H9 (cell line): Measurements from ENCODE around the gene ANKRD11. TPM values are rescaled to one million over a fixed set of nuclear protein-coding genes. Genes with fewer than 3 reads are reported as not detected.

Source experiments
- DNase-seq: peaks from one replicate; pipeline ENCODE4 v3.0.0-alpha.2; 2017
- H2AFZ ChIP-seq: one replicate; pipeline ENCODE4 v1.6.1; 2013; ENCODE audit warnings: mild to moderate bottlenecking, low read length, control low read depth, moderate library complexity
- H2AK5ac ChIP-seq: 2 replicates; pipeline ENCODE4 v1.6.1; 2013; ENCODE audit warnings: low read length, control low read depth, mixed read lengths; ENCODE audit not compliant: insufficient read length
- H2BK120ac ChIP-seq: one replicate; pipeline ENCODE4 v1.6.1; 2013; ENCODE audit warnings: low read depth, mild to moderate bottlenecking, low read length, control low read depth, inconsistent platforms; ENCODE audit not compliant: poor library complexity, severe bottlenecking
- H2BK12ac ChIP-seq: 2 replicates; pipeline ENCODE4 v1.6.1; 2013; ENCODE audit warnings: low read length, control low read depth, mixed read lengths, low read depth; ENCODE audit not compliant: insufficient read length
- H2BK15ac ChIP-seq: 2 replicates; pipeline ENCODE4 v1.6.1; 2013; ENCODE audit warnings: low read depth, low read length, control low read depth
- H2BK20ac ChIP-seq: one replicate; pipeline ENCODE4 v1.6.1; 2013; ENCODE audit warnings: low read depth, mild to moderate bottlenecking, low read length, control low read depth, inconsistent platforms; ENCODE audit not compliant: poor library complexity, severe bottlenecking
- H2BK5ac ChIP-seq: 2 replicates; pipeline ENCODE4 v1.6.1; 2013; ENCODE audit warnings: low read length, control low read depth, mixed read lengths; ENCODE audit not compliant: insufficient read length
- H3K14ac ChIP-seq: 2 replicates; pipeline ENCODE4 v1.6.1; 2013; ENCODE audit warnings: low read length, control low read depth; ENCODE audit not compliant: insufficient read depth
- H3K18ac ChIP-seq: 2 replicates; pipeline ENCODE4 v1.6.1; 2013; ENCODE audit warnings: low read depth, mild to moderate bottlenecking, mixed read lengths, low read length, control low read depth; ENCODE audit not compliant: insufficient read length
- H3K23ac ChIP-seq: 2 replicates; pipeline ENCODE4 v1.6.1; 2013; ENCODE audit warnings: low read length, control low read depth, mixed read lengths, low read depth; ENCODE audit not compliant: insufficient read length
- H3K23me2 ChIP-seq: 2 replicates; pipeline ENCODE4 v1.6.1; 2013; ENCODE audit warnings: low read depth, mild to moderate bottlenecking, mixed read lengths, low read length, control low read depth; ENCODE audit not compliant: insufficient read length, poor library complexity, severe bottlenecking
- H3K27ac ChIP-seq: 2 replicates; pipeline ENCODE4 v1.5.1; 2013; ENCODE audit warnings: low read length, control low read depth, mixed read lengths, low read depth; ENCODE audit not compliant: insufficient read length
- H3K27me3 ChIP-seq: 2 replicates; pipeline ENCODE4 v1.6.1; 2013; ENCODE audit warnings: low read length, control low read depth, inconsistent platforms; ENCODE audit not compliant: insufficient read depth
- H3K4ac ChIP-seq: 2 replicates; pipeline ENCODE4 v1.6.1; 2013; ENCODE audit warnings: low read depth, mild to moderate bottlenecking, control low read depth, inconsistent platforms, low read length, moderate library complexity
- H3K4me1 ChIP-seq: 2 replicates; pipeline ENCODE4 v1.6.1; 2013; ENCODE audit warnings: low read length, control low read depth, inconsistent platforms; ENCODE audit not compliant: insufficient read depth
- H3K4me2 ChIP-seq: 2 replicates; pipeline ENCODE4 v1.6.1; 2013; ENCODE audit warnings: low read length, control low read depth, mixed read lengths; ENCODE audit not compliant: insufficient read length, insufficient read depth
- H3K56ac ChIP-seq: 2 replicates; pipeline ENCODE4 v1.6.1; 2013; ENCODE audit warnings: low read depth, mild to moderate bottlenecking, mixed read lengths, low read length, control low read depth; ENCODE audit not compliant: insufficient read length
- H3K79me1 ChIP-seq: 2 replicates; pipeline ENCODE4 v1.6.1; 2013; ENCODE audit warnings: low read depth, mild to moderate bottlenecking, moderate library complexity, low read length, control low read depth, inconsistent platforms; ENCODE audit not compliant: insufficient read depth, poor library complexity, severe bottlenecking
- H3K79me2 ChIP-seq: 2 replicates; pipeline ENCODE4 v1.6.1; 2013; ENCODE audit warnings: low read length, control low read depth, inconsistent platforms; ENCODE audit not compliant: insufficient read depth
- H3K9ac ChIP-seq: 2 replicates; pipeline ENCODE4 v1.6.1; 2013; ENCODE audit warnings: low read length, control low read depth, mixed read lengths; ENCODE audit not compliant: insufficient read length; ENCODE audit errors: extremely low read depth
- H3K9me3 ChIP-seq: one replicate; pipeline ENCODE4 v1.6.1; 2013; ENCODE audit warnings: low read depth, low read length, inconsistent platforms; ENCODE audit not compliant: control insufficient read depth
- H3T11ph ChIP-seq: one replicate; pipeline ENCODE4 v1.6.1; 2013; ENCODE audit warnings: mild to moderate bottlenecking, low read length, control low read depth, inconsistent platforms
- H4K20me1 ChIP-seq: one replicate; pipeline ENCODE4 v1.6.1; 2013; ENCODE audit not compliant: control insufficient read depth, insufficient read length, insufficient read depth
- H4K5ac ChIP-seq: 2 replicates; pipeline ENCODE4 v1.6.1; 2013; ENCODE audit warnings: low read depth, mild to moderate bottlenecking, mixed read lengths, low read length, control low read depth; ENCODE audit not compliant: insufficient read length
- H4K8ac ChIP-seq: replicated peaks from 2 replicates; pipeline ENCODE4 v1.6.1; 2013; ENCODE audit warnings: low read length, control low read depth, mixed read lengths, low read depth; ENCODE audit not compliant: insufficient read length
- H4K91ac ChIP-seq: 2 replicates; pipeline ENCODE4 v1.6.1; 2013; ENCODE audit warnings: low read depth, mild to moderate bottlenecking, moderate library complexity, mixed read lengths, low read length, control low read depth; ENCODE audit not compliant: insufficient read length
- H3K27ac Mint-ChIP-seq, 3 experiments: 2 replicates in 2 of 3; 3 replicates in 1 of 3; pipeline ENCODE4 v1.8.0; 2020 to 2021; ENCODE audit warnings: mixed read lengths in 3 of 3, mild to moderate bottlenecking in 1 of 3, moderate library complexity in 1 of 3
- H3K27me3 Mint-ChIP-seq: 2 replicates; pipeline ENCODE4 v1.8.0; 2021; ENCODE audit warnings: low read depth, mild to moderate bottlenecking, moderate library complexity, mixed read lengths
- H3K36me3 Mint-ChIP-seq, 3 experiments: 2 replicates in 2 of 3; 3 replicates in 1 of 3; pipeline ENCODE4 v1.8.0; 2020 to 2021; ENCODE audit warnings: low read depth in 3 of 3, mixed read lengths in 3 of 3; ENCODE audit not compliant: insufficient read depth in 1 of 3
- H3K4me1 Mint-ChIP-seq, 2 experiments: 2 replicates each; pipeline ENCODE4 v1.8.0; 2020; ENCODE audit warnings: mixed read lengths in 2 of 2
- H3K4me3 Mint-ChIP-seq, 2 experiments: 2 replicates in 1 of 2; 3 replicates in 1 of 2; pipeline ENCODE4 v1.8.0; 2020 to 2021; ENCODE audit warnings: mild to moderate bottlenecking in 2 of 2, mixed read lengths in 2 of 2, moderate library complexity in 1 of 2
- H3K9me3 Mint-ChIP-seq, 2 experiments: 2 replicates in 1 of 2; 3 replicates in 1 of 2; pipeline ENCODE4 v1.8.0; 2020; ENCODE audit warnings: mild to moderate bottlenecking in 2 of 2, mixed read lengths in 2 of 2, moderate library complexity in 1 of 2
- CTCF ChIP-seq: fragments of 200-600 bp; sonication (generic); conservative IDR thresholded peaks from 3 replicates; pipeline ENCODE4 v1.8.0; 2021; ENCODE audit warnings: antibody characterized with exemption, mild to moderate bottlenecking
- WGBS: extraction: QIAGEN DNeasy Blood & Tissue Kit; methylation state at CpG from one replicate; pipeline ENCODE4 v1.1.7; 2013; ENCODE audit warnings: missing lambda C conversion rate, low lambda C conversion rate, mixed read lengths; ENCODE audit not compliant: insufficient read length; ENCODE audit errors: extremely low coverage; 5-methylcytosine and 5-hydroxymethylcytosine counted together
- total RNA-seq: library from RNA; stranded (reverse); gene quantifications from 2 replicates; pipeline ENCODE4 v1.2.1, GENCODE V29; 2021

The ANKRD11 gene
- total RNA-seq, 1 experiment from 2014 or later = 181 TPM

GRCh38 chr16:89413811-89414585 lies 76.4 kb downstream of the ANKRD11 start:
- Histone ChIP-seq H2BK5ac (no peak overlapping the region), H2AK5ac (no peak overlapping the region), H3K79me1 (peaks cover 9% of the 10 kb centered on the region), H4K91ac (no peak overlapping the region), H3K9me3 (no peaks in the 10 kb centered on the region), H3K23ac (no peak overlapping the region), H3K79me2 (peaks cover 80% of the 10 kb centered on the region), H3T11ph (no peak overlapping the region), H2BK120ac (no peak overlapping the region), H3K4me1 (no peaks in the 10 kb centered on the region; the same call in 1 of the 2 replicates), H3K27ac (no peak overlapping the region), H3K14ac (peak overlapping the region; percentile 17; the same call in 1 of the 2 replicates), H2BK20ac (no peak overlapping the region), H4K5ac (no peak overlapping the region), H3K18ac (no peak overlapping the region), H3K27me3 (no peaks in the 10 kb centered on the region), H4K20me1 (peaks cover 4% of the 10 kb centered on the region), H2BK15ac (no peak overlapping the region), H3K4ac (no peak overlapping the region), H4K8ac (no peak overlapping the region), H3K4me2 (no peak overlapping the region), H3K9ac (no peak overlapping the region), H2BK12ac (no peak overlapping the region), H3K23me2 (no peaks in the 10 kb centered on the region), H3K56ac (no peak overlapping the region), H2AFZ (no peak overlapping the region)
- H3K4me3 Mint-ChIP-seq = no peak overlapping the region; a peak in 1 of 5 replicates
- DNase-seq = no peak
- peak overlapping the region in 2 of 3 experiments; percentile 22 to 82; a peak in 3 of 7 replicates for H3K27ac Mint-ChIP-seq
- H3K27me3 Mint-ChIP-seq = no peaks in the 10 kb centered on the region
- no CpG with 5 or more reads among the region's 20 CpGs for WGBS
- no peak for TF ChIP-seq CTCF
- H3K9me3 Mint-ChIP-seq = no peaks in the 10 kb centered on the region
- H3K4me1 Mint-ChIP-seq = peaks cover 48 to 54% of the 10 kb centered on the region in 2 experiments
- H3K36me3 Mint-ChIP-seq = peaks cover 6 to 19% (median 17%) of the 10 kb centered on the region in 3 experiments
